ENCODE measurements around the gene HSPB9. TPM values are rescaled to one million over a fixed set of nuclear protein-coding genes. Genes with fewer than 3 reads are reported as not detected.

Gene HSPB9
- total and polyA plus RNA-seq, 2 of the 8 experiments (the other 6 are each of a cell fraction or from before 2014, with no cell fraction given) = 0.27 to 0.30 TPM

DNA sequence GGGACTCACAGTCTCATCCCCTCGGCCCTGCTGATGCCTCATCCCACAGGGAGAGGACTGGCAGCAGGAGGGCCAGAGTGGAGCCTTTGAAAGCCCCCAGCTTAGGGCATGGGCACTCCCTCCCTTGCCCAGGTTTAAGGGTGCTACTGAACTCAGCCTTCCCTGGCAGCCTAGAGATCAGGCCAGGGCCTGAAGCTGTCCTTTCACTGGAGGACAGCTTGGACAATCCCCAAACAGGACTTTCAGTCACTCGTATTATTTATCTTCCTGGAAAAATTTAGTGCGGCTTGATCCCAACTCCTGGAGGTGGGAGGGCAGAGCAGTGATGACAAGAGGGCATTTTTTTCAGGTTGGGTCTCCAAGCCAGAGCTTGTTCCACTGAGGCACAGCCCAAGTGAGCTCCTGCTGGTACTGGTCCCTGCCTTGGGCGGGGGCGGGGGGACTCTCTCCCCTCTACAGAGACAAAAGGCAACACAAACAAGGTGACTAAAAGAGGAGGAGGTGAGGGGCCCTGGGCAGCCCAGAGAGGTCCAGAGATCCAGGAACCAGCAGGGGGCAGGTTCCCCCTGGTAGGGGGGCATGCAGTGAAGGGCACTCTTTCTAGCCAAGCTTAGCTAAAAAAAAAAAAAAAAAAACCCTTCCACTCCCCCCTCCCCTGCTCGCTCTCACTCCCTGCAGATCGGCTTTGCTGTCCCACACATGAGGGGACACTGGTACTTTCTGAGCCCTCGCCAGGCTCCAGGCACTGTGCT lies 26.1 kb upstream of the HSPB9 start:
- Histone ChIP-seq H3K14ac (ENCODE audit: insufficient read length) (no peak overlapping the region), H2BK15ac (ENCODE audit: low read length) (peak overlapping the region; percentile 61; the same call in 1 of the 2 replicates), H3K4me1 (replicated peaks in 1 of 4; ENCODE audit: control insufficient read depth in 3 of 4, insufficient read depth in 4 of 4, low read length in 3 of 4) (peaks cover 0 to 14% (median 9%) of the 10 kb centered on the region in 4 experiments; a peak in 6 of 7 replicates), H3K23ac (ENCODE audit: insufficient read length) (no peak overlapping the region), H4K91ac (replicated peaks; ENCODE audit: insufficient read length, low read length) (no peak overlapping the region), H4K20me1 (replicated peaks in 1 of 2; ENCODE audit: control insufficient read depth in 1 of 2, insufficient read depth in 2 of 2, low read length in 2 of 2) (no peaks in the 10 kb centered on the region), H2BK120ac (replicated peaks; ENCODE audit: low read depth, low read length) (no peak overlapping the region), H3K9me3 (ENCODE audit: insufficient read depth in 2 of 2, low read depth in 1 of 2, low read length in 1 of 2) (no peaks in the 10 kb centered on the region), H3K23me2 (ENCODE audit: low read depth, low read length) (peaks cover 6% of the 10 kb centered on the region; the same call in 1 of the 2 replicates), H3K56ac (replicated peaks; ENCODE audit: insufficient read length, low read depth, low read length) (no peak overlapping the region), H2AFZ (ENCODE audit: low read length) (no peak overlapping the region), H3K18ac (ENCODE audit: extremely low read depth, low read length) (no peak overlapping the region), H4K8ac (ENCODE audit: extremely low read depth, insufficient read depth, low read length) (no peak overlapping the region), H3K36me3 (ENCODE audit: control insufficient read depth in 2 of 4, insufficient read depth in 4 of 4, low read length in 3 of 4) (no peaks in the 10 kb centered on the region), H3K4me3 (ENCODE audit: extremely low read depth in 1 of 4, insufficient read depth in 2 of 4, low read depth in 3 of 4, low read length in 4 of 4) (no peak overlapping the region), H3K9ac (replicated peaks in 1 of 4; ENCODE audit: extremely low read depth in 1 of 4, low read depth in 3 of 4, low read length in 3 of 4) (no peak overlapping the region), H3K27ac (ENCODE audit: low read depth, low read length) (no peak overlapping the region), H3K4me2 (ENCODE audit: insufficient read depth in 1 of 2, low read depth in 2 of 2, low read length in 2 of 2) (no peak overlapping the region), H2BK12ac (ENCODE audit: low read depth, low read length) (no peak overlapping the region), H3K27me3 (replicated peaks in 1 of 4; ENCODE audit: control insufficient read depth in 3 of 4, extremely low read depth in 1 of 4, insufficient read depth in 3 of 4, low read length in 3 of 4) (peaks cover 4 to 22% (median 18%) of the 10 kb centered on the region in 4 experiments), H3K79me2 (ENCODE audit: control insufficient read depth in 1 of 2, insufficient read depth in 2 of 2, low read length in 2 of 2) (no peaks in the 10 kb centered on the region), H2AK5ac (ENCODE audit: low read depth, low read length) (peak overlapping the region; percentile 60; the same call in 1 of the 2 replicates), H2BK20ac (ENCODE audit: low read length) (no peak overlapping the region), H2BK5ac (ENCODE audit: low read depth, low read length) (no peak overlapping the region), H3K79me1 (ENCODE audit: low read depth, low read length) (no peaks in the 10 kb centered on the region; the same call in 1 of the 2 replicates), H3K4ac (replicated peaks; ENCODE audit: insufficient read length, low read depth, low read length) (no peak overlapping the region), H4K5ac (ENCODE audit: insufficient read length, low read depth, low read length) (no peak overlapping the region)
- WGBS, 2 experiments (ENCODE audit: extremely low coverage in 1 of 2, insufficient coverage in 1 of 2, insufficient read length in 1 of 2, insufficient replicate concordance in 2 of 2, low coverage in 1 of 2, low lambda C conversion rate in 2 of 2, missing lambda C conversion rate in 1 of 2) = 81% methylated on average over 7 of the region's 8 CpGs; no CpG with 5 or more reads in 1 of the 2 experiments
- CTCF ChIA-PET (ENCODE audit: partially characterized antibody) = interaction anchor here (0.6 to 39.4 kb wide), 14 partner anchors 9 to 1825 kb away, joined by 3 to 1084 read pairs (median 4); partner anchors contain the start of genes DHX58, DNAJC7, HSPB9 and KAT2A
- FAIRE-seq (no peak), DNase-seq (ENCODE audit: low read depth in 1 of 2, low spot score in 2 of 2) (no peak)
- POLR2A ChIA-PET (ENCODE audit: partially characterized antibody) = interaction anchor here (1.3 to 1.7 kb wide), 3 partner anchors 9 to 70 kb away, joined by 3 to 6 read pairs (median 4); no protein-coding TSS in a partner anchor
- TF ChIP-seq SIRT6 (IDR thresholded peaks at IDR 0.05; ENCODE audit: low read length) = no peak
- no peak for TF ChIP-seq SP1 (IDR thresholded peaks at IDR 0.05; ENCODE audit: low read depth, low read length)
- TF ChIP-seq ZNF274 (IDR thresholded peaks at IDR 0.05; ENCODE audit: borderline replicate concordance, extremely low read depth, low read length) = no peak
- TF ChIP-seq EP300 (IDR thresholded peaks at IDR 0.05; ENCODE audit: borderline replicate concordance in 1 of 2, low read depth in 2 of 2, low read length in 2 of 2) = no peak
- TF ChIP-seq JUN (IDR thresholded peaks at IDR 0.05; ENCODE audit: low read depth, low read length) = no peak
- no peak for TF ChIP-seq RFX5 (IDR thresholded peaks at IDR 0.05; ENCODE audit: borderline replicate concordance, low read depth, low read length)
- TF ChIP-seq, protein P1, sequence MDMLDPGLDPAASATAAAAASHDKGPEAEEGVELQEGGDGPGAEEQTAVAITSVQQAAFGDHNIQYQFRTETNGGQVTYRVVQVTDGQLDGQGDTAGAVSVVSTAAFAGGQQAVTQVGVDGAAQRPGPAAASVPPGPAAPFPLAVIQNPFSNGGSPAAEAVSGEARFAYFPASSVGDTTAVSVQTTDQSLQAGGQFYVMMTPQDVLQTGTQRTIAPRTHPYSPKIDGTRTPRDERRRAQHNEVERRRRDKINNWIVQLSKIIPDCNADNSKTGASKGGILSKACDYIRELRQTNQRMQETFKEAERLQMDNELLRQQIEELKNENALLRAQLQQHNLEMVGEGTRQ (IDR thresholded peaks at IDR 0.05; ENCODE audit: low read length) = no peak
- no peak for TF ChIP-seq SP2 (IDR thresholded peaks at IDR 0.05; ENCODE audit: low read length)
- TF ChIP-seq, protein P2, sequence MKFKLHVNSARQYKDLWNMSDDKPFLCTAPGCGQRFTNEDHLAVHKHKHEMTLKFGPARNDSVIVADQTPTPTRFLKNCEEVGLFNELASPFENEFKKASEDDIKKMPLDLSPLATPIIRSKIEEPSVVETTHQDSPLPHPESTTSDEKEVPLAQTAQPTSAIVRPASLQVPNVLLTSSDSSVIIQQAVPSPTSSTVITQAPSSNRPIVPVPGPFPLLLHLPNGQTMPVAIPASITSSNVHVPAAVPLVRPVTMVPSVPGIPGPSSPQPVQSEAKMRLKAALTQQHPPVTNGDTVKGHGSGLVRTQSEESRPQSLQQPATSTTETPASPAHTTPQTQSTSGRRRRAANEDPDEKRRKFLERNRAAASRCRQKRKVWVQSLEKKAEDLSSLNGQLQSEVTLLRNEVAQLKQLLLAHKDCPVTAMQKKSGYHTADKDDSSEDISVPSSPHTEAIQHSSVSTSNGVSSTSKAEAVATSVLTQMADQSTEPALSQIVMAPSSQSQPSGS (IDR thresholded peaks at IDR 0.05; ENCODE audit: low read length) = no peak

All from H1 (cell line).